Inflammatory macrophage (primary cell): Measurements from ENCODE around the gene LMLN.
A peak's percentile ranks its signal among the peaks of the same experiment; 100 is the strongest.
"Not testable (repeated sequence)": the region's sequence is repeated elsewhere in the genome, so short reads cannot be mapped to it uniquely, and the experiment has no call there.

Experiments used
- DNase-seq, 2 donors: peaks; one replicate each; pipeline ENCODE4 v3.0.0-alpha.2; 2020 to 2022
- total RNA-seq, 18 experiments: gene quantifications; one replicate each; lab custom pipeline; 2026; ENCODE audit warnings: mixed read lengths in 6 of 18, inconsistent platforms in 2 of 18; lab: John Stamatoyannopoulos, UW

The LMLN gene, protein sequence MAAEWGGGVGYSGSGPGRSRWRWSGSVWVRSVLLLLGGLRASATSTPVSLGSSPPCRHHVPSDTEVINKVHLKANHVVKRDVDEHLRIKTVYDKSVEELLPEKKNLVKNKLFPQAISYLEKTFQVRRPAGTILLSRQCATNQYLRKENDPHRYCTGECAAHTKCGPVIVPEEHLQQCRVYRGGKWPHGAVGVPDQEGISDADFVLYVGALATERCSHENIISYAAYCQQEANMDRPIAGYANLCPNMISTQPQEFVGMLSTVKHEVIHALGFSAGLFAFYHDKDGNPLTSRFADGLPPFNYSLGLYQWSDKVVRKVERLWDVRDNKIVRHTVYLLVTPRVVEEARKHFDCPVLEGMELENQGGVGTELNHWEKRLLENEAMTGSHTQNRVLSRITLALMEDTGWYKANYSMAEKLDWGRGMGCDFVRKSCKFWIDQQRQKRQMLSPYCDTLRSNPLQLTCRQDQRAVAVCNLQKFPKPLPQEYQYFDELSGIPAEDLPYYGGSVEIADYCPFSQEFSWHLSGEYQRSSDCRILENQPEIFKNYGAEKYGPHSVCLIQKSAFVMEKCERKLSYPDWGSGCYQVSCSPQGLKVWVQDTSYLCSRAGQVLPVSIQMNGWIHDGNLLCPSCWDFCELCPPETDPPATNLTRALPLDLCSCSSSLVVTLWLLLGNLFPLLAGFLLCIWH
- total RNA-seq = 3.2 to 19.5 (median 9.7) reads per million in 18 experiments

DNA sequence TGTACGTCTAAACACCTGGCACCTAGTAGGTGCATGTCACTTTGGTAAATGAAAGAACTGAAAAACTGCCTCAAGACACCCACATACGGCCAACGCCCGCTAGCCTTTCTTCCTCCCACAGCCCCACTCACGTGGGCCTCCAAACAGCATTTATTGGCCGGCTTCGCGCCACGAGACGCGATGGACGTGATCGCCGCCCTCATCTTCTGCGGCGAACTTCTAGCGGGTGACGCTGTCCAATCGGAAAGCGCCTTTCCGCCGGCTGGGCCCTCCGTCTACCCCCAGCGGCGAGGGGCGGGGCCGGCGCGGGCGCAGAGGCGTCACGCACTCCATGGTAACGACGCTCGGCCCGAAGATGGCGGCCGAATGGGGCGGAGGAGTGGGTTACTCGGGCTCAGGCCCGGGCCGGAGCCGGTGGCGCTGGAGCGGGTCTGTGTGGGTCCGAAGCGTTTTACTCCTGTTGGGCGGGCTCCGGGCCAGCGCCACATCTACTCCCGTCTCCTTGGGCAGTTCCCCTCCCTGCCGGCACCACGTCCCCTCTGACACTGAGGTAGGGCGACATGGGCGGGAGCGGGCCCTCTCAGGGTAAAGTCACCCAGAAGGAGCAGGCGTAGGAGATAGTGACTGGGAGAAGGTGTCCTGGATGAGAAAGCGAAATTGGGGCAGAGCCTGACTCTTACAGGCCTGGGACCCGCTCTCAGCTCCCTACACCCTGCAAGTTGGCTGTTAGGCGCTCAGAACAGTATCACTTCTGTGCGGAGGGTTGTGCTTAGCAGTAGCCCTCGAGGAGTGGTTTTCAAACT is at the start of gene LMLN:
TSS of gene LMLN (plus strand) at position 327 of the 803 bp plus-strand sequence. CDS start at position 356, 29 bp downstream.
- peak; percentile 97 to 99 for DNase-seq

DNA sequence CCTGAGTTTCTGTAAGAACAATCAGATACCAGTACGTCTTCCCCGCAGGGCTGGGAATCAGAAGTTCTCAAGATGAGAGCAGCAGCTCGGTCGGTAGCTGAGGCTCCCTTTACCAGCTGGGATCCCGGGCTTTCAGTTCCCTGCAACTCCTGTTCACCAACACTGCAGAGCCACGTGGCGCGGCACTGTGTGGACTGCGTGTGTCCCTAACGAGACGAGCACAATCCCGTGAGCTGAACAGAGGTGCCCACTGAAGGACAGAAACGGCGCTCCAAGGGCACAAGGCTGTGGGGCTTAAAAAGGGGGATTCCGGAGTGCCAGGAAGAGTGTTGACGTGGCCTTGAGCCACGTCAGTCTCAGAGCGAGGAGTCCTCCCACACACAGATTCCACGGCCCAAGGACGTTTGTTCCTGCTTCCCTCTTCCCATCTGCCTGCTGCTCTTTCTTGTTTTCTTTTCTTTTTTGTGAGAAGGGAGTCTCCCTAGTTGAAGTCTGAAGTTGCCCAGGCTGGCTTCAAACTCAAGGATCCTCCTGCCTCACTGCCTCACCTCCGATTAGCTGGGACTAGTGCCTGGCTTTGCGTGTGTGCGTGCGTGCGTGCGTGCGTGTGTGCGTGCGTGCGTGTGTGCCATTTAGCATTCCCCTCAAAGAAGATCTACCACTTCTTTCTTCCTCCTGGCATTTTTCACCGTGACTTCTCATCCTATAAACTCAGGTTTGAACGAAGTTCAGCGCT is 47.1 kb upstream of the LMLN start:
- DNase-seq = peak in 1 of 2 donors; percentile 5

DNA sequence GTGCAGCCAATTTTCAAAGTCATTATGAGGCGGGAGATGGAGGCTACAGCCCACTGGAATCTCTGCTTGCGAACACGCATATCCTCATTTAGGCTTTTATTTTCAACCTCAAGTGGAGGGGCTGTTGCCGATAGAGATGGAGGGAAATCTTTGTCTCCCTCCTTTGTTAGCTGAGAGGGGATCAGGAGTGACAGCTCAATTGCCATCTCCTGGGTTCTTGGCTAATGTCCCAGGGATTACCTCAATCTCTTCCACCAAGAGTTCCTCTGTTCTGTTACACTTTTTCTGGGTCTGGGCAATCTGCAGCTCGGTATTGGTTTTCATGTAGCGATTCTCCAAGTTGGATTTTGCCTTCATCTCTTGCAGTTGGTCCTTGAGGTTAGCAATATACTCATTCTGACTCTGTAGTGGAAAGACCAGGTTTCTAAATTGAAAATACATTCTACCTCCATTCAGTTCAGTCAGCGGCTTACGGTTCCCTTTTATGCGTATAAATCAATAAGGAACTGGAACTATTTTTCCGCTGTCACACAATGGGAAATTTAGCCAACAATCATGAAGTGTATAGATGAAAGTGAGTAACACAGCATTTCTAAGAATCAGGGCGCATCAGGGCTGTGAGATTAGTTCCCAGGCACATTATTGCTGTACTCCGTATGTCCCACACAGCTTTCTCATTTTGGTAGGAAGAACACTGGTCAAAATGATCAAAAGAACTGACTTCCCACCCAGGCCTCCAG is 46.2 kb upstream of the LMLN start:
- no peak for DNase-seq

DNA sequence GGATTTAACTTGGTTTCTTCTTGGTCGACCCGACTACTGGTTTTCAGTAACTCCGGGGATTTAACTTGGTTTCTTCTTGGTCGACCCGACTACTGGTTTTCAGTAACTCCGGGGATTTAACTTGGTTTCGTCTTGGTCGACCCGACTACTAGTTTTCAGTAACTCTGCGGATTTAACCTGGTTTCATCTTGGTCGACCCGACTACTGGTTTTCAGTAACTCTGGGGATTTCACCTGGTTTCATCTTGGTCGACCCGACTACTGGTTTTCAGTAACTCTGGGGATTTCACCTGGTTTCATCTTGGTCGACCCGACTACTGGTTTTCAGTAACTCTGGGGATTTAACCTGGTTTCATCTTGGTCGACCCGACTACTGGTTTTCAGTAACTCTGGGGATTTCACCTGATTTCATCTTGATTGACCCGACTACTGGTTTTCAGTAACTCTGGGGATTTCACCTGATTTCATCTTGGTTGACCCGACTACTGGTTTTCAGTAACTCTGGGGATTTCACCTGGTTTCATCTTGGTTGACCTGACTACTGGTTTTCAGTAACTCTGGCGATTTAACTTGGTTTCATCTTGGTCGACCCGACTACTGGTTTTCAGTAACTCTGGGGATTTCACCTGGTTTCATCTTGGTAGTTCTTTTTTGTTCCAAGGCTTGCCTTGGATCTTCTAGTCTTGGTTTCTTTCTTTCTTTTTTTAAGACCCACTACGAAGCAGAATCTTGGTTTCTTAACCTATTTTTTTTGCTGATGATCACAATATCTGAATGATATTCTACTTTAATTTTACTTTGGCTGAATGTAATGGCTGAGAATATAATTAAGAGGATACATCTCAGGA is 38.4 kb upstream of the LMLN start:
- DNase-seq = not testable (repeated sequence)

DNA sequence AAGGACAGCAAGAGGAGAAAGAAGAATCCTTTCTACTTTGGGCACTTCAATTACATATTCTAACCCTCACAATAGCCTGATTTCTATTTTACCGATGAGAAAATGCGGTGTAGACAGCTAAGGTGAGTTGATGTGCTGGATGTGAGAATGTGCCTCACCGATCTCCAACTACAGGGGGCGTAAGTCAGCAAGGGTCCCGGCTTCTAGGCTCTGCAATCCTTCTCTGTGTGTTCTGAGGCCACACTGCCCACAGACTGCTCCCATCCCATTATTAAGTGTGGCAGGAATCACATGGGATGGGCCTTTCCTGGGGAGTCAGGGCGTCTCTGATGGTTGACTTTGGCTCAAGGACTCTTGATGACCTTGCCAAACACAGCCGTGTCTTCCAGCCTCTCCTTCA is 33.6 kb upstream of the LMLN start:
- no peak for DNase-seq

DNA sequence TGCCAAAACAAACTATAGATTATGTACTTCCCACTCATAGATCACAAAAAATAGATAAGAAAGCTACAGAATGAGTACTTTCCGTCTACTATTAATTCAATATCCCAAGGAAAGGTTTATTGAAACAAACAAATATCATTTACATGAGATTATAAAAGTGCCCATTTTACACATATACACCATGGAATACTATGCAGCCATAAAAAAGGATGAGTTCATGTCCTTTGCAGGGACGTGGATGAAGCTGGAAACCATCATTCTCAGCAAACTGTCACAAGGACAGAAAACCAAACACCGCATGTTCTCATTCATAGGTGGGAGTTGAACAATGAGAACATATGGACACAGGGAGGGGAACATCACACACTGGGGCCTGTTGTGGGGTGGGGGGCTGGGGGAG is 32.4 kb upstream of the LMLN start:
- DNase-seq = not testable (repeated sequence)

DNA sequence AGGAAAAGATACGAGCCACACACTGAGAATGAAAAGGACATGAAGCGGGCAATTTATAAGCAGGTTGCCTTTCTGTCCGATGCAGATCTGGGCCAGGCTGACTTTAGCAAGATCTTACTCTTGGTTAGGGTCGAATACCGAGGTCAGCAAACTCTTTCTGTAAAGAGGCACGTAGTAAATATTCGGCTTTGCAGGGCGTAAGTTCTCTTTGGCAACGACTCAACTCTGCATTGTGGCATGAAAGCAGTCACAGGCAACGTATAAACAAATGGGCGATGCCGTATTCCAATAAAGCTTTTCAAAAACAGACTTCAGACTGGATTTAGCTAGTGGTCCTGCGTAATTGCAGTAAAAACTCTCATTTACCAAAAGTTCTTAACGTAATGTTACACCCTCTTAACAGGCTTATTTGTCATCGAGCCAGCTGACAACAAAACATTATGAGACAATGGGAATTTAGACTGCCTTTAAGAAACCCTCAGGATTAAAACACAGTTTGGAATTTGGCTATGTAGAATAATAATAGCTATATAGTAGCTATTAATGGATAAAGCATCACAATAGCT is 23.1 kb upstream of the LMLN start:
- no peak for DNase-seq

DNA sequence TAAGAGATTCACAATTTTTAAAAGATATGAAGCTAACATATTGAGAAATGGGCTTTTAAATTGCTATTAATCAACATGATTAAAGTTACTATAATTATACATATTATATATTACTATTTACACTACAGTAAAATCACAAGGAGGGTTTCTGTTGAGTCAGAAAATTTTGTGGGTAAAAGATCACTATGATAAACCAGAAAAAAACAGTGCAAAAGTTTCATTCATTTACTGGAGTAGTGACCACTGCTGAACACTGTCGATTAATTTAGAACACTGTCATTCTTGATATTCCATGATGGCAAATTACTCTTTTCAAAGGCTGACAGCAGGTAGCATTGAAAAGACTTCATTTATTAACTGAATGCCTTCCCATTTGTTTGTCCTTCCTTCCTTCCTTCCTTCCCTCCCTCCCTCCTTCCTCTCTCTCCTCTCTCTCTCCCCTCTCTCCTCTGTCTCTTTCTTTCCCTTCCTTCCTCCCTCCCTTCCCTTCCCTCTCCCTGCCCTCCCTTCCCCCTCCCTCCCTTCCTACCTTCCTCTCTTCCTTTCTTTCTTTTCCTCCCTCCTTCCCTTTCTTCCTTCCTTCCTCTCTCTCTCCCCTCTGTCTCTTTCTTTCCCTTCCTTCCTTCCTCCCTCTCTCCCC is 19.2 kb upstream of the LMLN start:
- DNase-seq = no peak

DNA sequence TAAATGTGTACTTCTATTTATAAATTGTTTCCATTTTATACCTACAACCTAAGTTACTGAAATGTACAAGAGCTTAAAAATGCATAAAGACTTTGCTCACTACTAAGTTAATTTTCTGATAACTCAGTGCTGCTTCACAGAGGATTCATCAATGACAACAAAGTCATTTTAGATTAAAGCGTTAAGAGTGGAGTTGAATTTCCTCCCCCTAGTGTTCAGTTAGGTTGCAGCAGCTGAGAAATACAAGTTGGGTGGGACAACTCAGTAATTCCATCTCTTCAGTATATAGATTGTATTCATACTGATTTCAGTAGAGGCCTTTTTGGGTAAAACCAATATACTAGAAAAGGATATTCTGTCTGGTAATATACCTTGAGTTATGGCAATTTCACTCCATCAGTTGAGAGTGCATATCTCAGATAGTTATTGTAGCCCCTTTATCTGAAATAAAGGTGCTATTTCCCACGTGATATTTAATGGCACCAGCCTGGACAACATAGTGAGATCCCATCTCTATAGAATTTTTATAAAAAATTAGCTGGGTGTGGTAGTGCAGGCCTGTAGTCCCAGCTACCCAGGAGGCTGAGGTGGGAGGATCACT is 17.0 kb upstream of the LMLN start:
- peak; percentile 38 to 58 for DNase-seq

DNA sequence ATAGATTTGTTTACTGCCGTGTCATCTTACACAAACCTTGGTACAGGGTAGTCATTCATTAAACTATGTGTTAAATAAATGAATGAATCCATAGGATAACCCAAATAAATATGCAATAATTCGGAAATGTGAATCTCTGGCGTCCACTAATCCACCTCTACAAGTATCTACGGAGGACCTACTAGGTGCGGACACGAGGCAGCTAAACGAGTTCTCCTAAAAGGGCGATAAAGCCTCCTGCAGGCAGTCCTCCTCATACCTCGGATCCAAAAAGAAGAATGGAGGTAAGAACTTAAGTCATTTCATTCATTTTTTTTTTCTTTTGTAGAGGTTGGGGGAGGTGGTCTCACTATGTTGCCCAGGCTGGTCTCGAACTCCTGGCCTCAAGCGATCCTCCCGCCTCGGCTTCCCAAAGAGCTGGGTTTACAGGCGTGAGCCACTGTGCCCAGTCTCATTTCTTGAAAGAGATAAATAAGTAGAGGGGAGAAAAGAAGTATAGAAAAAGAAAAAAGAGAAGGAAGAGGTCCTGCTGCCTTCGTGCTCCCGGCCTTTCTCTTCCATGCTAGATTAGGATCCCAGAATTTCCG is 10.7 kb upstream of the LMLN start:
- no peak for DNase-seq

DNA sequence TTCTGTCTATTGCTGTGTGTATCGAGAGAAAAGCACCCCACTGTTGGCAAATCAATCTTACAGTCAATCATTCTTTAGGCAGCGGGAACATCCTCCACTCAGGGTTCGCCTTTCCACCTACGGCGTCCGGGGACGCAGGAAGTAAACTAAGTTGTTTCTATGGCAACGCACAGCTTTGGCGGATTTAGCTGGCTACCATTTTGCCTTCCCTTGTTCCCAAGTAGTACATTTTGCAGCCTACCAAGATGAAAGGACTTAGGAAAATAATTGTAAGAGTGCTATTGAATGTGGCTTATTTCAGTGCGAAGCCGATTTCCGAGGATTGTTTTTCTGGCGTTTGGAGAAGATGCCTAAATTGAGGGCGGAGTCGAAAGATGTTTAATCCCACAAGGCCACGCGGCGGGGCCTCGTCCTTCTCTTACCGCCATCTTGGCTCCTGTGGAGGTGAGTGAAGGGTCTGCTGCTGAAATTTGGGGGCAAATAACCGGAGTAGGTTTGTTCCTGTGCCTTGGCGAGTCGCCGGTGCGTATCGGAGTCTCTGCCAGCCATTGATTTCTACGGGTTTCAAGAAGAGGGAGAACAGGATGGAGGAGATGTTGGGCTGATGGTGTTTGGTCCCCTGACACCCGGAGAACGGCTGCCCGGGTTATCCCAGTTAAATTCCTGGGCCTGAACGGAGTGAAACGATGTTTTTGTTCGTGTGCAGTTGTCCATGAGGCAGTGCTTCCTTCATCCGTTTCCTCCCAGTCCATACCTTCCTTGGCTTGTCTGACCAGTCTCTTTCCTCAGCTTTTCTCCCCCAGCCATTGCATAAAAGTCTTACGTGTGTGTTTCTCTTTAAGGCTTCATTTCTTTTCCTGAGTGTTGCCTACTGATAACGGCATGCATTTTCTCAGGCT is 10.0 kb upstream of the LMLN start, which contains the start of gene RPL35A:
TSS of gene RPL35A (plus strand) at position 413 of the 899 bp plus-strand sequence. CDS start 778 bp downstream, outside the sequence.
- peak; percentile 95 for DNase-seq

DNA sequence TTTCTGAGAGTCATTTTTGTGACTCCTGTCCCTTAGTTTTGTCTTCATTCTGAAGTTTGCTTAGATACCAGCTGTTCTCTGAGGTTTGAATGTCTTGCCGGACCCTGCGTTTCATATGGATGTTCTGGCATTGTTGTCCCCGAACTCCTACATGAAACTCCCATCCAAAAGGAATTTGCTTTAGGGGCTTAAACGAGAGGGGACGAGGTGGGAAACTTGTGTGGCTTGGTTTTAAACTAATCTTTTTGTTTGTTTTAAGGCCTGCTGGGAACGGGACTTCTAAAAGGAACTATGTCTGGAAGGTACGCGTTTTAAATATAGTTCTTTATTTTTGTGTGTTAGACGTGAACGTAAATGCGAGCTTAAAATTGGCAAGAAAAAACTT is 9.3 kb upstream of the LMLN start:
- DNase-seq = no peak

DNA sequence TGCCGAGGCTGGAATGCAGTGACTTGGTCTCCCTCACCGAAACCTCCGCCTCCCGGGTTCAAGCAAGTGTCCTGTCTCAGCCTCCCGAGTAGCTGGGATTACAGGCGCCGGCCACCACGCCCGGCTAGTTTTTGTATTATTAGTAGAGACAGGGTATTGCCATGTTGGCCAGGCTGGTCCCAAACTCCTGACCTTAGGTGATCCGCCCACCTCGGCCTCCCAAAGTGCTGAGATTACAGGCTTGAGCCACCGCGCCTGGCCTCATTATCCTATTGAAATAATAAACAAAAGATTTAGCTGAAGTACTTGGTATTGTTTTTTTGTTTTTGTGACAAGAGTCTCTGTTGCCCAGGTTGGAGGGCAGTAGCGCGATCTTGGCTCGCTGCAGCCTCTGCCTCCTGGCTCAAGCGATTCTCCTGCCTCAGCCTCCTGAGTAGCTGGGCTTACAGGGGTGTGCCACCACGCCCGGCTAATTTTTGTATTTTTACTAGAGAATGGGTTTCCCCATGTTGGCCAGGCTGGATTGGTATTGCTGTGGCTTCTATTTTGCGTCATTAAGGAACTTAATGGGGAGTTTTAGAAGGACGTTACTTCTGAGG is 8.5 kb upstream of the LMLN start:
- DNase-seq = no peak

DNA sequence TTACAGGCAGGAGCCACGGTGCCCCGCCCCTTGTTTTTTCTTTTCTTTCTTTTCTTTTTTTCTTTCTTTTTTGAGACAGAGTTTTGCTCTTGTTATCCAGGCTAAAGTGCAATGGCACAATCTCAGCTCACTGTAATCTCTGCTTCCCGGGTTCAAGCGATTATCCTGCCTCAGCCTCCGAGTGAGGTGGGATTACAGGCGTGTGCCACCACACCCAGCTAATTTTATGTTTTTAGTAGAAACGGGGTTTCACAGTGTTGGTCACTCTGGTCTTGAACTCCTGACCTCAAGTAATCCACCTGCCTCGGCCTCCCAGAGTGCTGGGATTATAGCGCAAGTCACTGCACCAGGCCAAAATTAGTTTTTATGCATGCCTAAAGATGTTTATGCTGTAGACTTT is 7.6 kb upstream of the LMLN start:
- no peak for DNase-seq

DNA sequence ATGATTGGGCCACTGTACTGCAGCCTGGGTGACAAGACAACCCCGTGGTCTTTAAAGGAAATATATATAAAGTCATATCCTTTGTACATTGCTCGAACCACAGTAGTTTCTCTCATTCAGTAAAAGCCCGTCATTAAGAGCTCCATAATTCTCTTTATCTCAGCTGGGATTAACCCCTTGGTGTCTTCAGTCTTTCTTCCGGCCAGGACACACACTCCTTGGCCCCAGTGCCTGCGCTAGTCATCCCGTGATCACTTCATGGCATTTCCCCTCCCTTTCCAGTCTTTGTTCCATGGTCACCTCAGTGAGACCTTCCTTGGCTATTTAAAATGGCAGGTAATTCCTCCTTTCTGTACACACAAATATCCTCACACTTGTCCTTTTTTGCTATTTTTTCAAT is 6.7 kb upstream of the LMLN start:
- no peak for DNase-seq

DNA sequence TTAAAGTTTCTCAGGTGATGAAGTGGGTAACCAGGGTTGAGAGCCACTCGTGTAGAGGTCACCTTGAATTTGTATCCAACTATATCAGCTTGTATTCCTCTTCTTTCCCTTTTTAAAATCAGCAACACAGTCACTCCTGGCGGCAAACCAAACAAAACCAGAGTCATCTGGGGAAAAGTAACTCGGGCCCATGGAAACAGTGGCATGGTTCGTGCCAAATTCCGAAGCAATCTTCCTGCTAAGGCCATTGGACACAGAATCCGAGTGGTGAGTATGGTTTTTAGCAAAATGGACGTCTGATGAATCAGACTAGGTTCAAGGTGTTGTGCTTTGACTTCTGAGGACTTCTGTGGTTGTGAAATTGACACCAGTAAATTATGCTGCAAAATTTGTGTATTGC is 6.1 kb upstream of the LMLN start:
- no peak for DNase-seq

DNA sequence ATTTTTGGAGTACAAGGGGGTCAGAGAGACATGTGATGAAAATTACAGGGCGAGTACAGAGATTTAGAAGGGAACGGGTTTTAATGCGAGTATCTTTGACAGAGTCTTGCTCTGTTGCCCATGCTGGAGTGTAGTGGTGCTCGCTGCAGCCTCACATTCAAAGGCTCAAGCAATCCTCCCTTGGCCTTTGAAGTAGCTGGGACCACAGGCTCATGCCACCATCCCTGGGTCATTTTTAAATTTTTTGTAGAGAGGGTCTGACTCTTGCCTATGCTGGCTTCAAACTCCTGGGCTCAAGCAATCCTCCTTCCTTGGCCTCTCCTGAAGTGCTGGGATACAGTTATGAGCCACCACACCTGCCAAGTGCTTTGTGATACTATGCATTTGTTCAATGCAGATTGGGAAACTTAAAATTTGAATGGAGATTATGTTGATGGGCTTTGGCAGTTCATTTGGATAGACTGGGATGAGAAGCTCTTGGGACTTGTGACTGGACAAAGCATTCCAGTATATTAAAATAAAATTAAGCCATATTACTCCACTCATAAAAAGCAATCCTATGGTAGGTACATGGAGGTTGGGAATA is 4.0 kb upstream of the LMLN start:
- DNase-seq = no peak
